Vagina (tissue), 2 donors: ENCODE measurements around the gene SHC3.

Source experiments
- CTCF ChIP-seq, 3 experiments: fragments of 450-650 bp in 2 of 3; fragments of 200-600 bp in 1 of 3; sonication (generic) in 1 of 3; IDR thresholded peaks; one replicate each; pipeline ENCODE4 v1.5.1; 2017 to 2019; ENCODE audit warnings: antibody characterized with exemption in 3 of 3, mild to moderate bottlenecking in 2 of 3, moderate library complexity in 2 of 3
- POLR2AphosphoS5 ChIP-seq, 2 donors: sonication (generic); formaldehyde crosslinking; IDR thresholded peaks; one replicate each; pipeline ENCODE4 v1.9.0; 2017; ENCODE audit warnings: antibody characterized with exemption in 2 of 2, mild to moderate bottlenecking in 2 of 2, low read depth in 1 of 2; ENCODE audit not compliant: insufficient read depth in 1 of 2

DNA sequence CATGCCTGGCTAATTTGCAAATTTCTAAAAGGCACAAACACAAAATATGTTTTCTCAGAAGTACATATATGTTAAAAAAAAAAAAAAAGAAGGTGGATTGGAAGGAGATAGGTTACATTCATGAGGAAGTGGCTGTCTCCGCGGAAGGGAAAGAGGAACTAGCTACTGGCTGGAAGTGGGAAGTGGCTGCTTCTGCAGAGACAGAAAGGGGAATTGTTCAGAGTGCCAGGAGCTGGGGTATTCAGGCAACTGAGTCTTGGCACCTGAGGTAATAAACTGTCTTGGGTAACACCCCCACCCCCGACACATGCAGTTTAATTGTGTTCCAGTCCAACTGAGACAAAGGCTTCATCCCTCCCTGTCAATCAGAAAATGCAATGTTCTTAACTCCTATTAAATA, 141.7 kb downstream of the SHC3 start:
- TF ChIP-seq CTCF (IDR thresholded peaks at IDR 0.05), result no peak
- TF ChIP-seq POLR2AphosphoS5 (IDR thresholded peaks at IDR 0.05; ENCODE audit: insufficient read depth in 1 of 2, low read depth in 1 of 2), result no peak
